Mucosa of descending colon (tissue), 3 donors: ENCODE results near the gene MED13L. TPM values are rescaled to one million over a fixed set of nuclear protein-coding genes. Genes with fewer than 3 reads are reported as not detected.

Experiments
- ATAC-seq: fragments of 200-7000 bp; cut with Tn5 transposase; one replicate; pipeline ENCODE4 v1.9.1; 2020; ENCODE audit warnings: mild to moderate bottlenecking, moderate library complexity
- DNase-seq, 3 donors: peaks; one replicate each; pipeline ENCODE4 v3.0.0-alpha.2; 2020
- H3K36me3 ChIP-seq: fragments of 200-600 bp; one replicate; pipeline ENCODE4 v1.8.0; 2021; ENCODE audit warnings: low read depth, mild to moderate bottlenecking
- H3K4me1 ChIP-seq: fragments of 200-600 bp; one replicate; pipeline ENCODE4 v1.8.0; 2021; ENCODE audit warnings: low read depth, mild to moderate bottlenecking
- H3K4me3 ChIP-seq: fragments of 200-600 bp; one replicate; pipeline ENCODE4 v1.8.0; 2021; ENCODE audit warnings: mild to moderate bottlenecking
- H3K9me3 ChIP-seq: fragments of 200-600 bp; one replicate; pipeline ENCODE4 v1.8.0; 2021; ENCODE audit warnings: mild to moderate bottlenecking
- intact Hi-C, 2 donors: fragments of 100-400 bp; cut with DNase I in 1 of 2; cut with micrococcal nuclease in 1 of 2; formaldehyde crosslinking; loops; one replicate each; pipeline versions ENCODE4 v1.11.0 to v1.11.1; 2022; cut with DNase I, micrococcal nuclease
- microRNA-seq: library from miRNA; unstranded; fragments of <30 nt; microRNA quantifications from one replicate; pipeline ENCODE4, GENCODE V29; 2019
- total RNA-seq, 3 donors: library from RNA; stranded (reverse); fragmentation: NEBNext Ultra II Directional in 2 of 3; extraction: Animal tissue kit (Norgen Biotek cat#: 25700) in 2 of 3; gene quantifications; one replicate each; pipeline versions ENCODE4 v1.2.1 to v1.2.4, GENCODE V29; 2021 to 2023
- TF ChIP-seq, protein P1 (sequence below): fragments of 200-600 bp; IDR thresholded peaks from one replicate; pipeline ENCODE4 v1.8.0; 2022; ENCODE audit warnings: antibody characterized with exemption, mild to moderate bottlenecking
- donor health status: DM: no; HTN: no; CAD: no; lungs with moderate emphysema.
- donor health status: DM: no; HTN: no; CAD: no.
- donor health status: DM: no; HTN: yes; CAD: no.

Gene MED13L
- total RNA-seq, 3 donors from 2014 or later, result 96.9 to 165 (median 135) TPM

DNA sequence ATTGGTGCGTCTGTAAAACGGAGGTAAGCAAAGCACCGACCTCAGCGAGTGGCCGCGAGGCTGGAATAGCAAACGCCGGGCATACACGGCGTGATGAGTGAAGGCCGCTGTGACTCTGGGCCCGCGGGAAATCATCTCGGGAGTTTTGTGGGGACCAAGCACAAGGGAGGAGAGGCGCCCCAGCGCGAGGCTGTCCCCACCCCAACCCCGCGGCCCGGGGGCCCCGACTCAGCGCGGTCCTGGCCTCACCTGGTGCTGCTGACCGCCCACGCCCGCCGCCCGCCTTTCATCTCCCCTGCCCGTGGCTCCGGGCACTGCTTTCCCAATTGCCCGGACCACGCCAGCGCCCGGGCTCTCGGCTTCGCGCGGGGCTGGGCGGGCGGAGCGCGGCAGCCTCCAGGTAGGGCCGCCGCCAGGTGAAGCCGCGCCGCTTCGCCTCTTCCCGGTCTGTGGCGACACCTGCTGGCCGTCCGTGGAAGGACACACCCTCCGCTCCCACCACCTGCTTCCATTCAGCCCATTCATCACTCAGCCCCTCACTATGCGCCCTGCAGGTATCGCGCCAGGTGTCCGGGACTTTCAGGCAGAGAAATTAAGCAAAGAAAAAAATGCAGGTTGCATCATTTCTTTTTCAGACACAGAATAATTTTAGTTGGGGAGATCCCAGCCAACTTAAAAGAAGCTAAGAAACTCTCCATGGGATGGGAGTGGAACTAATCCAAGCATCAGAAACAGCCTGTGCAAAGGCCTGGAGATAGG lies 360.4 kb downstream of the MED13L start:
- TF ChIP-seq, protein P1, sequence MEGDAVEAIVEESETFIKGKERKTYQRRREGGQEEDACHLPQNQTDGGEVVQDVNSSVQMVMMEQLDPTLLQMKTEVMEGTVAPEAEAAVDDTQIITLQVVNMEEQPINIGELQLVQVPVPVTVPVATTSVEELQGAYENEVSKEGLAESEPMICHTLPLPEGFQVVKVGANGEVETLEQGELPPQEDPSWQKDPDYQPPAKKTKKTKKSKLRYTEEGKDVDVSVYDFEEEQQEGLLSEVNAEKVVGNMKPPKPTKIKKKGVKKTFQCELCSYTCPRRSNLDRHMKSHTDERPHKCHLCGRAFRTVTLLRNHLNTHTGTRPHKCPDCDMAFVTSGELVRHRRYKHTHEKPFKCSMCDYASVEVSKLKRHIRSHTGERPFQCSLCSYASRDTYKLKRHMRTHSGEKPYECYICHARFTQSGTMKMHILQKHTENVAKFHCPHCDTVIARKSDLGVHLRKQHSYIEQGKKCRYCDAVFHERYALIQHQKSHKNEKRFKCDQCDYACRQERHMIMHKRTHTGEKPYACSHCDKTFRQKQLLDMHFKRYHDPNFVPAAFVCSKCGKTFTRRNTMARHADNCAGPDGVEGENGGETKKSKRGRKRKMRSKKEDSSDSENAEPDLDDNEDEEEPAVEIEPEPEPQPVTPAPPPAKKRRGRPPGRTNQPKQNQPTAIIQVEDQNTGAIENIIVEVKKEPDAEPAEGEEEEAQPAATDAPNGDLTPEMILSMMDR, result peak; percentile 84
- no peaks in the 10 kb centered on the region for H3K36me3 ChIP-seq
- H3K4me3 ChIP-seq, result no peak overlapping the region
- no peaks in the 10 kb centered on the region for H3K9me3 ChIP-seq
- peaks cover 5% of the 10 kb centered on the region for H3K4me1 ChIP-seq
- ATAC-seq (peak; percentile 100), DNase-seq (peak; percentile 67 to 85 (median 80))
- intact Hi-C loops, result loop anchor here (5.0 to 10.0 kb wide), 2 partner anchors 1255 to 1932 kb away; no protein-coding TSS in a partner anchor

DNA sequence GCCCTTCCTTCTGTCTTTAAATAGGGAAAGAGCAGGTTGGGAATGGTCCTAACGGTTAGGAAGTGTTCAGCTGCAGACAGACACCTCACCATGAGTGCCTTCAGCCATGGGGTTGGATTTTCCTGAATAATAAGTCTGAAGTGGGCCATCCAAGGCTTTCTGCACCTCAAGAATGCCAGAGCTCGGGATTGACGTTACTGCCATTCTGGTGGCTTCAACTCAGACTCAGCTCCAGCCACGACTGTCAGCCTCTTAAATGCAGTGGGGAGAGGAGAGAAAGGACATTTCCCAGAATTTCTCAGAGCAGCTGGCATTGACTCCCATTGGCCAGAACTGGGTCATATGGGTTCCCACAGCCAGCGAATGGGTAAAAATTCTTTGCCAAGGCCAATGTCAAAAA lies 363.4 kb downstream of the MED13L start:
- H3K4me3 ChIP-seq, result no peak overlapping the region
- no peaks in the 10 kb centered on the region for H3K9me3 ChIP-seq
- TF ChIP-seq, protein P1, result no peak
- no peak for ATAC-seq
- no peak for DNase-seq
- H3K4me1 ChIP-seq, result peaks cover 5% of the 10 kb centered on the region
- H3K36me3 ChIP-seq, result no peaks in the 10 kb centered on the region
- intact Hi-C loops, result loop anchor here in 1 of 2 donors (10.0 kb wide), 1 partner anchor 1929 kb away; no protein-coding TSS in a partner anchor

DNA sequence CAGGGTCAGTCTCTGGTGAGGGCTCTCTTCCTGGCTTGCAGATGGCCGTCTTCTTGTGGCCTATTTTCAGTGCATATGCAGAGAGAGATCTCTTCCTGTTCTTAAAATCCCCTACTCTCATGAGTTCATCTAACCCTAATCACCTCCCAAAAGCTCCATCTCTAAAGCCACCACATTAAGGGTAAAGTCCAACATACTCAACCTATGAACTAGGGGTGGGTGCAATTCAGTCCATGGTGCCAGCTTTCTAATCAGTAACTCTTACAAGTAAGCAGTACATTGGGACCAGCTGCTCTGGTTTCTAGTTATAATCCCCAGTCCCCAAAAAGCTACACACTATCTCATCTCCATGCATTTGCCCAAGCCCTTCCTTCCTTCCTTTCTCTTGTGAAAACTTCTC lies 365.1 kb downstream of the MED13L start:
- H3K36me3 ChIP-seq, result no peaks in the 10 kb centered on the region
- no peak overlapping the region for H3K4me3 ChIP-seq
- H3K9me3 ChIP-seq, result no peaks in the 10 kb centered on the region
- no peak for ATAC-seq
- peaks cover 5% of the 10 kb centered on the region for H3K4me1 ChIP-seq
- TF ChIP-seq, protein P1, result no peak
- intact Hi-C loops, result loop anchor here in 1 of 2 donors (10.0 kb wide), 1 partner anchor 1928 kb away; no protein-coding TSS in a partner anchor
- no peak for DNase-seq

DNA sequence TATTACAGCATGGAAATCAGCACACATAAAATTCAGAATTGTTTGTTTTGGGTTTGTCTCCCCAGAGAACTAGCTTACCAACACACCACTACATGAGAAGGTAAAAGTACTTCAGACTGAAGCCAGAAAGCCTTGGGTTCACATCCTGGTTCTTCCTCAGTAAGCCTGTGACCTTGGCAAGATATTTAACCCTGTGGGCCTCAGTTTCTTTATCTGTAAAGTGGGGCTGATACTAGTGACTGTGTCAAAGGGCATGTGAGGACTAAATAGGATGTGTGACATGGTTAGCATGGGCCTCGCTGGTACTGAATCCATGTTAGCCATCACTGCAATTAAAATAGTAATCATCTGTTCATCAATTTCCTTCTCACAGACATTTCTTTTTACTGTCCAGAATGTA lies 366.1 kb downstream of the MED13L start:
- Histone ChIP-seq H3K4me3 (no peak overlapping the region), H3K36me3 (no peaks in the 10 kb centered on the region), H3K4me1 (no peaks in the 10 kb centered on the region), H3K9me3 (no peaks in the 10 kb centered on the region)
- ATAC-seq (no peak), DNase-seq (no peak)
- TF ChIP-seq, protein P1, result no peak
- intact Hi-C loops, result loop anchor here in 1 of 2 donors (10.0 kb wide), 1 partner anchor 1927 kb away; no protein-coding TSS in a partner anchor

DNA sequence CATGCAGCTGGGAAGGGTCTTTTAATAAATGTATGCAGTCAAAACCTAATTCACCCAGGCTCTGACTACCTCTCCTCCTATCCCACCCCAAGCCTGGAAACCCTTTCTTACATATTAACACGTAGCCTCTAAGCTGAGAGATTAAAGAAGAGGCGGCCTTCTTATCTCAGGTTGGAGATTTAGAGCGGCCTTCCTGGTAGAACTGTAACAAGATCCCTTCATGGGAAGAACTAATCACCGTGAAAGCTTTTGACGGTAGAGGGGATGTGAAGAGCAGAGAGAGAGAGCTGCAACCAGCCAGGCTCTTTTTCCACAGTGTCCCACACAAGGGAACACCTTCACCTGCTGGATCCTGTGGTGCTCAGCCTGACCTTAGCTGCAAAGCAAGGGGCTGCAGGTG lies 367.4 kb downstream of the MED13L start:
- no peaks in the 10 kb centered on the region for H3K9me3 ChIP-seq
- TF ChIP-seq, protein P1, result no peak
- H3K36me3 ChIP-seq, result no peaks in the 10 kb centered on the region
- no peak overlapping the region for H3K4me3 ChIP-seq
- intact Hi-C loops, result loop anchor here in 1 of 2 donors (10.0 kb wide), 1 partner anchor 1925 kb away; no protein-coding TSS in a partner anchor
- DNase-seq (no peak), ATAC-seq (no peak)
- no peaks in the 10 kb centered on the region for H3K4me1 ChIP-seq

Small RNA genes within 50 kb of the gene (microRNA-seq; reads per million reads assigned to microRNA genes)
- gene MIR620, result not detected
